Stomach (tissue), 4 donors: ENCODE data around the gene KCNN2.

ENCODE experiments used
- POLR2AphosphoS5 ChIP-seq, 3 donors: sonication (generic); formaldehyde crosslinking; IDR thresholded peaks; one replicate each; pipeline ENCODE4 v1.6.1; 2016; ENCODE audit warnings: antibody characterized with exemption in 3 of 3
- TF ChIP-seq, protein P1 (sequence below), 7 experiments: fragments of 450-650 bp in 4 of 7; fragments of 200-600 bp in 3 of 7; sonication (generic) in 3 of 7; IDR thresholded peaks; one replicate each; pipeline ENCODE4 v1.5.1; 2016 to 2019; ENCODE audit warnings: antibody characterized with exemption in 7 of 7, control low read depth in 2 of 7, mild to moderate bottlenecking in 1 of 7

DNA sequence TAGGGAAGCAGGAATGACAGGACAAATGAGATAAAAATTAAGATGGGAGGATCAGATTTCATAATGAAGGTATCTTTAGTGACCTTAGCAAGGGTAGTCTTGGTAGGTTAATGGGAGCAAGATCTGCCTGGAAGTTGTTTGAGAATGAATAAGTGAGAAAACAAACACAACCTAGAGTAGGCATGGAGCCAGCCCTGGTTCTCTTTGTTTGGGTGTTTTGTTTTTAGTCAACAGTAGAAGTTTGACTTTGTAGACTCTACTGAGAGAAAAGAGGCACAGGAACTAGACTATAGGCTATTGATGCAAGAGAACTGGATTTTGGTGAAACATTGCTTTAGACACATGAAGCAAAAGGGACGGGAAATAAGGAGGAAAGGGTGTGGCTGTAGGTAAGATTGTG, 40.3 kb downstream of the KCNN2 start:
- TF ChIP-seq, protein P1, sequence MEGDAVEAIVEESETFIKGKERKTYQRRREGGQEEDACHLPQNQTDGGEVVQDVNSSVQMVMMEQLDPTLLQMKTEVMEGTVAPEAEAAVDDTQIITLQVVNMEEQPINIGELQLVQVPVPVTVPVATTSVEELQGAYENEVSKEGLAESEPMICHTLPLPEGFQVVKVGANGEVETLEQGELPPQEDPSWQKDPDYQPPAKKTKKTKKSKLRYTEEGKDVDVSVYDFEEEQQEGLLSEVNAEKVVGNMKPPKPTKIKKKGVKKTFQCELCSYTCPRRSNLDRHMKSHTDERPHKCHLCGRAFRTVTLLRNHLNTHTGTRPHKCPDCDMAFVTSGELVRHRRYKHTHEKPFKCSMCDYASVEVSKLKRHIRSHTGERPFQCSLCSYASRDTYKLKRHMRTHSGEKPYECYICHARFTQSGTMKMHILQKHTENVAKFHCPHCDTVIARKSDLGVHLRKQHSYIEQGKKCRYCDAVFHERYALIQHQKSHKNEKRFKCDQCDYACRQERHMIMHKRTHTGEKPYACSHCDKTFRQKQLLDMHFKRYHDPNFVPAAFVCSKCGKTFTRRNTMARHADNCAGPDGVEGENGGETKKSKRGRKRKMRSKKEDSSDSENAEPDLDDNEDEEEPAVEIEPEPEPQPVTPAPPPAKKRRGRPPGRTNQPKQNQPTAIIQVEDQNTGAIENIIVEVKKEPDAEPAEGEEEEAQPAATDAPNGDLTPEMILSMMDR (IDR thresholded peaks at IDR 0.05): no peak
- TF ChIP-seq POLR2AphosphoS5 (IDR thresholded peaks at IDR 0.05): no peak
